SH-SY5Y (cell line): ENCODE measurements around the gene FLNA.

Experiments
- GATA2 ChIP-seq: IDR thresholded peaks from 2 replicates; pipeline ENCODE4 v1.6.1; 2011; ENCODE audit warnings: mild to moderate bottlenecking, low read depth, low read length
- GATA3 ChIP-seq: IDR thresholded peaks from 2 replicates; pipeline ENCODE4 v1.6.1; 2011; ENCODE audit warnings: low read depth, mild to moderate bottlenecking, low read length, moderate library complexity

Gene FLNA

GRCh38 chrX:154358829-154359228, 15.6 kb downstream of the FLNA start:
- TF ChIP-seq GATA3 (no peak), GATA2 (no peak)

- no peak for TF ChIP-seq GATA3
- no peak for TF ChIP-seq GATA2
Observed at GRCh38 chrX:154358011-154358410, 16.4 kb downstream of the FLNA start.

GRCh38 chrX:154357205-154357604, 17.2 kb downstream of the FLNA start:
- TF ChIP-seq GATA2 = no peak
- no peak for TF ChIP-seq GATA3

DNA sequence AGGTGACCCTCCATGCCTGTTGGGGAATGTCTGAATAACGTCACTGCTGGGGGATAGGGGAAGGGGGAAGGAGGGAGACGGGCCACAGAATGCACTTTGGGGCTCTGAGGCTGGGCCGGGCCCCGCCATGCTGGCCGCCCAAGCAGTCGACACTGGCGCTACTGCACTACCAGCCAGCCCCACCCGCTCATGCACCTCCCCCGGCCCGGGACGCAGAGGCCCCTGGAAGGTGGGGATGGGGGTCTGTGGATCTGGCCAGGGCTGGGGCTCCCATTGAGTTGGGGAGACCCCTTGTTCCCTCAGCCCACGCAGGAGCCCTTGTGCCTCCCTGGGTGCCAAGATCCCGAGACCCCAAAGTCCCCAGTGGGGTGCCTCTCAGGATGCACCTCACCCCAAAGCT, 17.8 kb downstream of the FLNA start:
- TF ChIP-seq GATA3 = no peak
- TF ChIP-seq GATA2 = no peak

DNA sequence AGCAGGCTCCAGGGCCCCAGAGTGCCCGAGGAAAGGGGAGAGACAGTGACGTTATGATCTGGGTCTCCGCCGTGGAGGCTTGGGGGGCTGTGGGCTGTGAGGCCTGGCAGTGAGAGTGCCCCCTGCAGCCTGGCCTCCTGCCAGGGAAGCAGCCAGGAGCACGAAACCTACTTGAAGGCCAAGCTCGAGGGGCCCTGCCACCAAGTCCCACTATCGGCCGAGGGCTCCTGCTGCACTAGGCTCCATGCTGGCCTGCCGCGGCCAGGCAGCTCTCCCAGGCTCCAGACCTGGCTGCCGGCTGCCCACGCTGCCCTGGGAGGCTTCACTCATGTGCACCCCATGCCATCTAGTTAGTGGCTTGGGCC, 18.7 kb downstream of the FLNA start:
- TF ChIP-seq GATA3 (no peak), GATA2 (no peak)

DNA sequence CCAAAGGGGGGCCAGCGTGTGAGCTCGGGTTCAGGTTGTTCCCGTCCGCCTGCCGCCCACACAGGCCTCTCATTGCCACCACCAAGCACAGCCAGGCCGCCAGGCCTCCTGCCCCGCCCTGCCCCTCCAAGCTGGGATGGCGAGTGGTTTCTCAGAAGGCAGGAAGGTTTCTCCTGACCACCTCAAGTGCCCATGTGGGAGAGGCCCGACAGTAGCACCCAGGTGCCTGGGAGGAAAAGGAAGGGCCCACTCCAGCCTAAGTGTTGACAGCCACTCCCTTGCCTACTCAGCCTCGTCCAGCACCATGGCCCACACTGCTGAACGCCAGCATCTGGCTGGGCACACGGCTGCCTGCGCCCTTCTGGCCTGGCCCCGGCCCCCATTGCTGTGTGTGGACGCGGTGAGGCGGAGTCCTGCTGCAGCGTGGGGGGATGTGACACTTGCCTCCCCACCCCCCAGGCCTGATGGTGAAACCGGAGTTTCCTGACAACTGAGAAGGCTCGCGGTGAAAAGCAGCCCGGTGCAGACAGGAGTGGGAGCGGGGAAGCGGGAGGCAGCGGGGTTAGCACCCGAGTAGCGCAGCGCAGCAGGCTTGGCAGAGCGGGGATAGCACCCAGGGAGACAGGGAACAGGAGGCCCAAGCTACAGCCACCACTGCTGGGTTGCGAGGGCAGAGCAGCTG, 19.2 kb downstream of the FLNA start:
- no peak for TF ChIP-seq GATA3
- TF ChIP-seq GATA2 = no peak

GRCh38 chrX:154354516-154354915, 19.9 kb downstream of the FLNA start:
- no peak for TF ChIP-seq GATA3
- no peak for TF ChIP-seq GATA2

- TF ChIP-seq GATA2 (no peak), GATA3 (no peak)
Observed at GRCh38 chrX:154354013-154354412, 20.4 kb downstream of the FLNA start.

- TF ChIP-seq GATA2 (no peak), GATA3 (no peak)
Observed at GRCh38 chrX:154353172-154353843, 21.1 kb downstream of the FLNA start.

GRCh38 chrX:154352466-154352865, 22.0 kb downstream of the FLNA start:
- TF ChIP-seq GATA2 (no peak), GATA3 (no peak)

DNA sequence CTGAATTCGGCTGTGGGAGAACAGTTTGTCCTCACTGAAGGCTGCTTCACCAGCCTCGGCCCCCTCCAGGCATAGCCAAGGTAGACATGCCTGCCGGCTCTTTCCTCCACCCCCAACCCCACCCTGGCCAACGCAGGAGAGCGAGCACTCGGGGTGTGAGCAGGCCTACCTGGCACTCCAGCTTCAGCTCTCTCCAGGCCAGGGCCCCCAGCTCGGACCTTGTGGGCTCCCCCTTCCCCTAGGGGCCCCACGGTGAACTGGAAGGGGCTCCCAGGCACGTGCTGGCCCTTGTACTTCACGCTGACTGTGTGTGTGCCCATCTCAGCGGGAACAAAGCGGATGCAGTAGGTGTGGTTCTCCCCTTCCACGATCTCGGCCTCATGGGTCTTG, 22.4 kb downstream of the FLNA start:
- TF ChIP-seq GATA2 (no peak), GATA3 (no peak)

GRCh38 chrX:154351183-154352011, 23.0 kb downstream of the FLNA start:
- no peak for TF ChIP-seq GATA3
- no peak for TF ChIP-seq GATA2

GRCh38 chrX:154350429-154351182, 23.8 kb downstream of the FLNA start:
- TF ChIP-seq GATA2 (no peak), GATA3 (no peak)

DNA sequence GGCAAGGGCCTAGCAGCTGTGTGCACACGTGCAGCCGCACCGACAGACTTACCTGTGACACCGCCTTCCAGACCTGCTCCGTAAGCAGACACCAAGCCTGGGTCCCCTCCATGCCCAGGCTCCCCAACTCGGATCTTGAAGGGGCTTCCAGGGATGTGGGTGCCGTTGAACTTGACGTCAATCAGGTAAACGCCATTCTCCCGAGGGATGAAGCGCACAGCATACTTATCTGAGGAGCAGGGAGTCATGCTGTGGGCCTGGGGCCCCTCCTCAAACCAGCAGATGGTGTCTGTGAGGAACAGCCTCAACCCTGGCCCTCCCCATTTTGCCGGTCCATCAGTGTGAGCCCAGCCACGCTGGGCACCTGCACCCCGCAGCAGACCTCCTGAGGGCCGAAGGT, 24.5 kb downstream of the FLNA start:
- no peak for TF ChIP-seq GATA2
- TF ChIP-seq GATA3 = no peak

DNA sequence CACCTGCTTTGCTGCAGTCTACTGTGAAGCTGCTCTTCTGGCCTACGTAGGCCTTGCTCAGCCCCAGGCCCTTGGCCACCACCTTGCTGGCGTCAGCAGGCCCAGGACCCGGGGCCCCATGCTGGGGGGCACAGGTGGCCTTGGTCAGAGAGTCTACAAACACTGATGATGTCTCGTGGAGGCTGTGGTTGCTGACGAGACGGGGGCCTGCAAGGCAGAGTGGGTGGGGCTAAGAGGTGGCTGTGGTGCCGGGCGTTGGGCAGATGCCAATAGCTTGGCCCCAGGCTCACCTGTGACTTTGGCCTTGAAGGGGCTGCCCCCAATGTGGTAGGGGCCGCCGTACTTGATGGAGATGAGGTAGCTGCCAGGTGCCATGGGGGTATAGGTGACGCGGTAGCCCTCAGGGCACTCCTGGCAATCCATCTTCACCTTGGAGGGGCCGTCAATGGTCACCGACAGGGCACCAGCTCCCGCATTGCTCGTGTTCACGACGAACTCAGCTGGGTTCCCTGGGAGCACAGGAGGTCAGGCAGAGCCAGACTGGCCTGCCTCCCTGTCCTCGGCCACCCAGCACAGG, 25.0 kb downstream of the FLNA start:
- TF ChIP-seq GATA3 (no peak), GATA2 (no peak)
